NT2/D1 (cell line): ENCODE measurements around the gene SMAD2.

Source experiments
- SUZ12 ChIP-seq: IDR thresholded peaks from 2 replicates; pipeline ENCODE4 v1.6.1; 2011; ENCODE audit not compliant: insufficient read length, insufficient read depth; ENCODE audit errors: extremely low read depth
- YY1 ChIP-seq: IDR thresholded peaks from 2 replicates; pipeline ENCODE4 v1.6.1; 2011; ENCODE audit not compliant: insufficient read length, insufficient read depth
- ZNF274 ChIP-seq: IDR thresholded peaks from 2 replicates; pipeline ENCODE4 v1.6.1; 2011; ENCODE audit warnings: mild to moderate bottlenecking, low read depth, low read length

GRCh38 chr18:47964053-47964452 lies 33.6 kb upstream of the SMAD2 start:
- TF ChIP-seq YY1 (no peak), ZNF274 (no peak), SUZ12 (no peak)
